Measurements from ENCODE around the gene AASS. TPM values are rescaled to one million over a fixed set of nuclear protein-coding genes. Genes with fewer than 3 reads are reported as not detected.

AASS gene
- total and polyA plus RNA-seq, 2 of the 8 experiments (the other 6 are each of a cell fraction or from before 2014, with no cell fraction given): 203 to 394 TPM

GRCh38 chr7:122070834-122071233 lies 73.2 kb downstream of the AASS start (continued):
- TF ChIP-seq SAP30 (IDR thresholded peaks at IDR 0.05; ENCODE audit: insufficient read depth, insufficient replicate concordance, low read length): no peak
- TF ChIP-seq JUND (IDR thresholded peaks at IDR 0.05; ENCODE audit: low read length): no peak
- TF ChIP-seq CHD7 (IDR thresholded peaks at IDR 0.05; ENCODE audit: insufficient replicate concordance, low read length): no peak
- no peak; a peak in 1 of 3 replicates for TF ChIP-seq POLR2A (IDR thresholded peaks at IDR 0.05; ENCODE audit: control extremely low read depth in 1 of 2, low read depth in 2 of 2, low read length in 2 of 2)
- no peak for TF ChIP-seq MAX (IDR thresholded peaks at IDR 0.05)

Measured in H1 (cell line).